GM23338 (cell line): ENCODE measurements around the gene KCNA3.

Source experiments
- EZH2 ChIP-seq: fragments of 200-600 bp; sonication (generic); IDR thresholded peaks from one replicate; pipeline ENCODE4 v1.8.0; 2017; ENCODE audit warnings: antibody characterized with exemption, mild to moderate bottlenecking, low read depth; ENCODE audit not compliant: unreplicated experiment
- POLR2AphosphoS5 ChIP-seq: IDR thresholded peaks from 2 replicates; pipeline ENCODE4 v1.6.1; 2016; ENCODE audit warnings: antibody characterized with exemption, low read depth
- TF ChIP-seq, protein P1 (sequence below), 2 experiments: fragments of 200-600 bp in 1 of 2; sonication (generic) in 1 of 2; conservative IDR thresholded peaks; 2 replicates each; pipeline versions ENCODE4 v1.5.1 to v1.6.1; 2016 to 2017; ENCODE audit warnings: antibody characterized with exemption in 2 of 2, low read depth in 2 of 2, mild to moderate bottlenecking in 2 of 2, moderate library complexity in 1 of 2

DNA sequence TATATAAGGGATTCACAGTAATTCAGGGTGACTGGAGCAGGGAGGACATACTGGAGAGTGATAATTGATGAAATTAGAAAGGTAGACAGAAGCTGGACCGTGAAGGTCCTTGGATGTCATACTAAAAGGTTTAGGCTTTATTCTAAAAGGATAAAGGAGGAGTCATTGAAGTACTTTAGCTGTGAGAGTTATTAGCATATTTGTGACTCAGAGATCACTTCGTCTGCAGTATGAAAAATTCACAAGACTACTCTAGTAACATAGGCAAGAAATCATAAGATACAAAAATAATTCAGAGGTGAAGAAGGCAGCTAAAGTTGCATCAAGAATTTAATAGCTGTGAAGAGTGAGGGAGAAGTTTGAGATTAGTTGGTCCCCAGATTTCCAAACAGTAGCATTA is 26.3 kb downstream of the KCNA3 start:
- no peak for TF ChIP-seq EZH2
- TF ChIP-seq, protein P1, sequence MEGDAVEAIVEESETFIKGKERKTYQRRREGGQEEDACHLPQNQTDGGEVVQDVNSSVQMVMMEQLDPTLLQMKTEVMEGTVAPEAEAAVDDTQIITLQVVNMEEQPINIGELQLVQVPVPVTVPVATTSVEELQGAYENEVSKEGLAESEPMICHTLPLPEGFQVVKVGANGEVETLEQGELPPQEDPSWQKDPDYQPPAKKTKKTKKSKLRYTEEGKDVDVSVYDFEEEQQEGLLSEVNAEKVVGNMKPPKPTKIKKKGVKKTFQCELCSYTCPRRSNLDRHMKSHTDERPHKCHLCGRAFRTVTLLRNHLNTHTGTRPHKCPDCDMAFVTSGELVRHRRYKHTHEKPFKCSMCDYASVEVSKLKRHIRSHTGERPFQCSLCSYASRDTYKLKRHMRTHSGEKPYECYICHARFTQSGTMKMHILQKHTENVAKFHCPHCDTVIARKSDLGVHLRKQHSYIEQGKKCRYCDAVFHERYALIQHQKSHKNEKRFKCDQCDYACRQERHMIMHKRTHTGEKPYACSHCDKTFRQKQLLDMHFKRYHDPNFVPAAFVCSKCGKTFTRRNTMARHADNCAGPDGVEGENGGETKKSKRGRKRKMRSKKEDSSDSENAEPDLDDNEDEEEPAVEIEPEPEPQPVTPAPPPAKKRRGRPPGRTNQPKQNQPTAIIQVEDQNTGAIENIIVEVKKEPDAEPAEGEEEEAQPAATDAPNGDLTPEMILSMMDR (conservative IDR thresholded peaks at IDR 0.05; ENCODE audit: low read depth in 2 of 2): no peak
- no peak for TF ChIP-seq POLR2AphosphoS5
